ENCODE data around the gene DOCK11. TPM values are rescaled to one million over a fixed set of nuclear protein-coding genes. Genes with fewer than 3 reads are reported as not detected.

DOCK11 gene
- total and polyA plus RNA-seq, 2 donors (not counting 3 experiments of a cell fraction or from before 2014, with no cell fraction given): 0.37 to 0.86 TPM

GRCh38 chrX:118631586-118631985, 136.0 kb downstream of the DOCK11 start:
- dilution Hi-C loops (cut with MboI; ENCODE audit: extremely low pct_ligation_motif_present, low sequenced_read_pairs) (no loop called here), intact Hi-C loops (cut with micrococcal nuclease) (no loop called here)
- no peaks in the 10 kb centered on the region for H3K36me3 ChIP-seq (ENCODE audit: control insufficient read depth in 2 of 2, extremely low read depth in 1 of 2, insufficient read depth in 2 of 2, low read length in 2 of 2)
- H3K4me2 ChIP-seq (ENCODE audit: insufficient read depth, low read length): no peak overlapping the region
- H4K20me1 ChIP-seq (replicated peaks; ENCODE audit: control insufficient read depth, extremely low read depth, insufficient read depth, low read length): no peaks in the 10 kb centered on the region
- no peak overlapping the region for H3K27ac ChIP-seq (ENCODE audit: insufficient read depth, low read depth, low read length)
- TF ChIP-seq MAX (IDR thresholded peaks at IDR 0.05; ENCODE audit: insufficient read depth, insufficient read length): no peak
- TF ChIP-seq GATA2 (IDR thresholded peaks at IDR 0.05; ENCODE audit: insufficient read depth, insufficient read length, low read depth, low read length): no peak
- TF ChIP-seq POLR2A (IDR thresholded peaks at IDR 0.05; ENCODE audit: low read depth, low read length): no peak
- TF ChIP-seq POLR2AphosphoS5 (IDR thresholded peaks at IDR 0.05; ENCODE audit: insufficient read depth, low read depth, low read length): no peak
- TF ChIP-seq MYC (IDR thresholded peaks at IDR 0.05; ENCODE audit: low read depth, low read length): no peak
- TF ChIP-seq CTCF (IDR thresholded peaks at IDR 0.05; ENCODE audit: extremely low read depth in 1 of 2, insufficient read depth in 1 of 2, low read depth in 1 of 2, low read length in 2 of 2): no peak
- no peak for TF ChIP-seq FOS (IDR thresholded peaks at IDR 0.05; ENCODE audit: borderline replicate concordance, insufficient read depth, low read length)
- TF ChIP-seq EZH2 (IDR thresholded peaks at IDR 0.05; ENCODE audit: borderline replicate concordance, low read depth, low read length, severe bottlenecking): no peak
- TF ChIP-seq JUN (IDR thresholded peaks at IDR 0.05; ENCODE audit: borderline replicate concordance, insufficient read depth, insufficient read length, low read depth): no peak
- no peak overlapping the region for H3K4me3 ChIP-seq (replicated peaks in 1 of 3; ENCODE audit: insufficient read depth in 1 of 3, low read depth in 1 of 3, low read length in 3 of 3)
- H3K9ac ChIP-seq (replicated peaks; ENCODE audit: extremely low read depth, insufficient read depth, low read length): no peak overlapping the region
- no peaks in the 10 kb centered on the region for H3K79me2 ChIP-seq (ENCODE audit: control insufficient read depth, insufficient read depth, low read length)
- H3K4me1 ChIP-seq (ENCODE audit: control insufficient read depth, extremely low read depth, insufficient read depth, low read length): no peaks in the 10 kb centered on the region
- POLR2A ChIA-PET: no interaction called here
- DNase-seq (ENCODE audit: low read depth, low spot score): no peak
- no peaks in the 10 kb centered on the region for H3K9me1 ChIP-seq (replicated peaks; ENCODE audit: control insufficient read depth, extremely low read depth, insufficient read depth, low read length)
- H3K27me3 ChIP-seq (ENCODE audit: control insufficient read depth in 2 of 2, insufficient read depth in 2 of 2, low read length in 2 of 2): no peaks in the 10 kb centered on the region
- CTCF ChIA-PET: interaction anchor here (1.1 kb wide), 1 partner anchor 176 kb away, joined by 3 read pairs; no protein-coding TSS in a partner anchor
- no peaks in the 10 kb centered on the region for H3K9me3 ChIP-seq (replicated peaks; ENCODE audit: control insufficient read depth, insufficient read depth, low read length)
- no peak overlapping the region for H2AFZ ChIP-seq (ENCODE audit: low read depth, low read length)
- FAIRE-seq: no peak
- no TSS peak for BruUV-seq (replicated peaks)
